GM19467 (cell line): ENCODE data around the gene LRRN2.

Experiments
- ATAC-seq: cut with Tn5 transposase; IDR thresholded peaks from one replicate; pipeline ENCODE4 v1.9.1; 2021; ENCODE audit warnings: mild to moderate bottlenecking, moderate library complexity; ENCODE audit not compliant: unreplicated experiment

LRRN2 gene

DNA sequence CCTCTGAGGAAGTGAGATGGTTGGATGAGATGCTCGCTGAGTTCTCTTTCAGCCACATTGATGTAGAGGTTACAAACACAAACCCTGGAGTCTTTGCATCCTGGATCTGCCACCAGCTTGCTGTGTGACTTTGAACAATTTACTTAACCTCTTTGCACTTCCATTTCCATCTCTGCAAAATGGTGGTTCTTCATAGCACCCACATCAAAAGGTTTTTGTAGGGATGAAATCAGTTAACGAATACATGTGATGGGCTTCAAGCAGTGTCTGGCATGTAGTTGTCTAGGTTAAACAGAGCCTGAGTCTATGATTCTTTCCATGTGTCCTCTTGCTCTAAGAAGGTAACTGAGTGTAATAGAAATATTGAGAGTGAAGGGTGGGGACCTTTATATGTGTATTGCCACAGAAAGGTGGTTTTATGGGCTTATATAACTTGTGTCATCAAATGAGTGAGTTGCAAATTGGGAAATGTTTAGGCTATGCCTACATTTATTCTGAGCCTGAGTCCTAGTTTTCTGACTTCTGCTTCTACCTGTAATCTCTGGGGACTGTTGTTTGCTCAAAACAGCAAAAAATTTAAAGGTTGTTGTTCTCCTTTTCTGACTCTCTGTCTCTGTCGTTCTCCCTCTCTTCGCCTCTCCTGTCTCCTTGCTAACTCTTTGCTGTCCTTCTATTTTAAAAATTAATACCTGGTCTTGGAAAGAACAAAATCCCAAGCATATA, 27.3 kb upstream of the LRRN2 start:
- no peak for ATAC-seq

DNA sequence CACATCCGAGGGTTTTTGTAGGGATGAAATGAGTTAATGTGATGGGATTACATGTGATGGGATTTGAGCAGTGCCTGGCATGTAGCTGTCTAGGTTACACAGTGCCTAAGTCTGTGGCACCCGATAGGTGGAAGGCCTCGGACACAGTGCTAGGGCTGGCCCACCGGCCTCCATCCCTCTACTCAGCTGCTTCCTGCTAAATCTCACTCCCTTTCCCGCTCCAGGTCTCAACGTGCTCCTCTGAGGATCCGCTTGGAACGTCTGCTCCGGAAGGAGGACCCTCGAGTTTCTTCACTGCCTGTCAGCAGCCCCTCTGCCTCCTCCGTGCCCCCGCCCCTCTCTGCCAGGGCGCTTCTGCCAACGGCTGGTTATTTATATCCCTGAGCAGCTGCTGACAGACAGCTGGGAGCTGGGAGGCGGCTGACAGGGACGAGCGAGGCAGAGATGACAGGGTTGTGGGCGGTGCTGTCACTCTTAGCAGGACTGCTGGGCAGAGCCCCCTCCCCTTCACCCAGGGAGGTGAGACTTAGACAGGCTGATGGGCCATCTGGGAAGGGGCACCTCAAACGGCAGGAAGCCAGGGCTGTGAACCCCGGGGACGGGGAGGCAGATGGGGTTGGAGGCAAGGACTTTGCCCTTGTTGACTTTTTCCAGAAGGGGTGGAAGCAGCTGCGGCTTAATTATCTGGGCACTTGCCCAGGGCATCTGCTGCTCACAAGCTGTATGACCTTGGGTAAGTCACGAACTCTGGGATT, 26.6 kb upstream of the LRRN2 start:
- ATAC-seq = no peak

DNA sequence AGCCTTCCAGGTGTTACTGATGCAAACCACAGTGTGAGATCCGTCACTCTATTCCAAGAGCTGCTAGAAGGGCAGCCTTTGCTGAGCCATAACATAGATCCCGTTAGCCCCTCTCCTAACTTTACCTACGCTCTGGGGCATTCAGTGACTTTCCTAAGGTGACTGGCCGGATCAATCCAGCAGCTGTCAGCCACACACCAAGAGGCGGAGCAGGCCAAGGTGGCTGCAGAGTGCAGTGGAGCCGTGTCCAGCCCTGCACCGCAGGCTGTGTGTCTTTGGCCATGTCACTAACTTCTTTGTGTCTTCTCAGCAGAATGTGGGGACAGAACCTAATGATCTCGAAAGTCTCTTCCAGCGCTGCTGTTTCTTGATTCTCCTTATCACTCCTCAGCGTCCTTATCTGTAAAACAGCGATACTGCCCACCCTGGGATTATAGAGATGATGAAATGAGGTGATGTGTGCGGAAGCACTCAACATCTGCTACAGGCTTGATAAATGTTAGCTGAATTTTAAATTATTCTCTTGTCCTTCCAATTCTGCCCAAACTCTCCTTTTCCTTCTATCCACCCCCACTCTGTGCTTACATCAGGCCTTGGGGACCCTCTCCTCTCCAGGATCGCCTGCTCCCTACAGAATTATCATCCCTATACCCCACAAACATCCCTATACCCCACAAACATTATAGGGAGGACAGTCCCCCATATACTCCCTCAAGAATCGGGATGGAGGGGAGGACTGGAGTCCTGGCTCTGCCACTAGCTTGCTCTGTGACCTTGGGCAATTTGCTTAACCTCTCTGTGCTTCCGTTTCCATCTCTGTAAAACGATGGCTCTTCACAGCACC, 25.8 kb upstream of the LRRN2 start:
- no peak for ATAC-seq

DNA sequence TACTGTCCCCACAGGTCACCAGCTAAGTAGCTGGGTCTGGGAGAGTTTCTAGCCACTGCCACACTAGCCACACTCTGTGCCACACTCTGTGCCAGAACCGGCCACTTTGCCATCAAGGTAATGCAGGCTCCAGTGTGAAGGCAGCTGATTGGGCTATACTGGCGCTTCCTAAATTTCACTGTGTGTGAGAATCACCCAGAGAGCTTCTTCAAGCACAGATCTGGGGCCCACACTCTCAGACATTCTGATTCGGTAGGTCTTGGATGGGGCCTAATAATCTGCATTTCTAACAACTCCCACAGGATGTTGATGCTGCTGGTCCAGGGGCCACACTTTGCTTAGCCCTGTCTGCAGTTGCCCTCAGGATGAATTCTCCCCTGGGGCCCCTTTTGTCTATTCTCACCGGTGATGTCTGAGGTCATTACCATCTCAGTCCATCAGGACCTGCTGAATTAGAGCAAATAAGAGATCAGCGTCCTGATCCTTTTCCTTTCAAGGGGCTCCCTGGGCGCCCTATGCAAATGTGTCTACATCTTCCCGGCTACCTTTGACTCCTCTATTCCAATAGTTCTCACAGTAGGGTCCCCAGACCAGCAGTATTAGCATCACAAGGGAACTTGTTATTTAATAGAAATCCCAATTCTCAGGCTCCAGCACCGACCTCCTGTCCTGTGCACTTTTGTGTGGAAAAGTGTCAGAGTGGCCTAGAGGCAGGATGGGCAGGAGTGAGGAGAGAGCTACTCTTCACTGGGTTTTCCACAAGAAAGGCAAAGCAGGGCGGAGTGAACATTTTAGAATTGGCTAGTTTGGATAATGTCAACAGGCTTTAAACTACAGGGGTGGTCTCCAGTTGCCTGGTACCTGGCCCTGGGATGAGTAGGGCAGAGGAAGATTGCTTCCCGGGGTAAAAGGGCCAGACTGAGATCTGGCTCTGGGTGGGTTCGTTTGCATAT, 24.7 kb upstream of the LRRN2 start:
- ATAC-seq = no peak

DNA sequence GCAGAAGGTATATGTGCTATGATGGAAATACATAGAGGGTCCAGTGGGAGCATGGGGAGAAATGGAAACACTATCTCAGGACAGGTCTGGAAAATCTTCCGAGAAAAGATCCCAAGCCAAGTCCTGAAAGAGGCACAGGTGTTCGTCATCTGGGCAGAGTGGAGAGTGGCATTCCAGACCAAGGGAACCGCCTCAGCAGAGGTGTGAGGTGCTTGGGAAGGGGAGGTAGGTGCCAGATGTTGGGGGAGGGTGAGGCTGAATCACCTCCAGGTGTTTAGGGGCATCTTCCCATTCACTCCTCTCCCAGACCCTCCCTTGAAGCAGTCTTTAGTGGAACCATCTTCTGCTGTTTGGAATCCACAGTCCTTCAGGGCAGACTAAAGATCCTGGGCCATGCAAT, 23.5 kb upstream of the LRRN2 start:
- no peak for ATAC-seq

DNA sequence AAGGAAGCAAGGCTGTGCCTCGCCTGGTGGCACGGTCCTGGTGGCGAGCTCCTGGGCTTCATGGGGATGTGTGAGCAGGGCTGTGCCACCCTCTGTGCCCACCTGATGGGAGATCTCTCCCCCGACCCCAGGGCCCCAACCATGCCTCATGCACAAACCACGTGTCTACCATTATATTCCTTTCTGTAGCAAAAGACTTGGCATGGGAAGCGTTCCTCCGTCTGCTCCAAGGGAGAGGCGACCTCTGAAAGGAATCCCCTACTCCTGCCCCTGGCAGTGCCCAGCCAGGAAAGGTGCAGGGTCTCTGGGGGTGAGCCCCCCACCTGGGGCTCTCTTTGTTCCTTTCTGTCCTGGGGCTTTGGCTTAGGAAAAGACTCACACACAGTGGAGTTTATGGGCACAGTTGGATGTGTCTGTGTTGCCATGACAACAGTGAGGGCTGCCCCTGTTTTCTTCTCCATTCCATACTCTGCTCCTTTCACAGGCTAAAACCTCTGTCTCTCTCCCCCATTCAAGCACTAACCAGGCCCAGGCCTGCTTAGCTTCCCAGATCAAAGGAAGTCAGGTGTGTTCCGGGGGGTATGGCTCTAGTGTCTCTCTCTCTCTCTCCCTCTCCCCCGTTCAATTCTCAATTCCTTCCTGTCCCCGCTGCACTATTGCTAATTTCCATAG, 21.4 kb upstream of the LRRN2 start:
- no peak for ATAC-seq

DNA sequence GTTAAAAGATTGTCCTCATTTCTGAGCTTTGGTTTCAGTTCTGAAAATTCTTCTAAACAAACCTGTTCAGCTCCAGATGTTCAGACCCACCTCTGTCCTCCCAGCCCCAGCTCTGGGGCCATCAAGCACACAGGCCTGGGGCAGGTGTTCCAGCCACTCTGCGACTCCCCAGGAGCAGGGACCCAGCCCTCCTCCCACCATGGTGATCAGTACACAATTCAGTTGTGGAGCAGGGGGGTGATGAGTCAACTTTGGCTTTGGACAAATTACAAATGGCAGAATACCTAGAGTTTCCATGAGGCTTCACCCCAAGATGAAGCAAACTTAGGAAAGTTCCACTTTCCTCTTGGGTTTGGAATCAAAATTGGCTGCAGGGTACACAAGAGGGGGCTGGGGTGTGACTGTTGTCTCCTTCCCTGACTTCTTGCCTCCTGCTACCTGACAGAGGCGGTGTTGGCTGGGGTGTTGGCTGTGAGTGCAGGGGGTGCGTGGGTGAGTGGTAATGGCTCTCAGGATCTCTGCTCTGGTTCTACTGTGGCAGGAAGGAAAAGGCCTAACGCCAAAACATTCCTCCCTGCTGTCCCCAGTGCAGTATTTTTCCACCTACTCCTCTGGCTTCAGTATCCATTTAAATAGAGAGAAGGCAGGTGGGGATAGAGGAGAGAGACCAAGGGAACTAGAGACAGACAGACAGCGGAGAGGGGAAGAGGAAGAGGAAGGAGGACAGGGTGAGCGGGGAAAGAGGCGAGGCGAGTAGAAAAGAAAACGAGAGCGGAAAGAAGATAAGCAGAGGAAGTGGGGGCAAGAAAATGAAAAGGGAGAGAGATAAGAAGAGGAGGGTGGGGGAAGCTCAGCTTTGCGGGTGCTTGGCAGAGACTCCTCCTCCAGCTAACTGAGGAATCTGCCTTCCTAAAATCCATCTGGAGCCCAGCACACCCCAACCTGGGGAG, 20.6 kb upstream of the LRRN2 start:
- no peak for ATAC-seq

DNA sequence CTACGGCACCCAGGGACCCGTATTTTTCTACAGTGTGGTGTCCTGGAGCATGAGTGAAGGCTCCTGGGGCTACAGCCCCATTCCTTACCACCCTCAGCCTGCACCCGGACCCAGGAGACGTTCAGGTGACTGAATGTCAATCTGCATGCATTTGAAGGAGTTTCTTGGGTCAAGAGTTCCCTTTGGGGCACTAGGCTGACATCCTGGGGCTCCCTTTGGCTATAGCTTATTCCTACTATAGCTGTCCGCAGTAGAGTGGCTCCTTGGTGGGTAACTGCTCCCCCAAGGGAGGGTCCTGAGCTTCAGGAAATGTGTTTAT, 19.9 kb upstream of the LRRN2 start:
- no peak for ATAC-seq

DNA sequence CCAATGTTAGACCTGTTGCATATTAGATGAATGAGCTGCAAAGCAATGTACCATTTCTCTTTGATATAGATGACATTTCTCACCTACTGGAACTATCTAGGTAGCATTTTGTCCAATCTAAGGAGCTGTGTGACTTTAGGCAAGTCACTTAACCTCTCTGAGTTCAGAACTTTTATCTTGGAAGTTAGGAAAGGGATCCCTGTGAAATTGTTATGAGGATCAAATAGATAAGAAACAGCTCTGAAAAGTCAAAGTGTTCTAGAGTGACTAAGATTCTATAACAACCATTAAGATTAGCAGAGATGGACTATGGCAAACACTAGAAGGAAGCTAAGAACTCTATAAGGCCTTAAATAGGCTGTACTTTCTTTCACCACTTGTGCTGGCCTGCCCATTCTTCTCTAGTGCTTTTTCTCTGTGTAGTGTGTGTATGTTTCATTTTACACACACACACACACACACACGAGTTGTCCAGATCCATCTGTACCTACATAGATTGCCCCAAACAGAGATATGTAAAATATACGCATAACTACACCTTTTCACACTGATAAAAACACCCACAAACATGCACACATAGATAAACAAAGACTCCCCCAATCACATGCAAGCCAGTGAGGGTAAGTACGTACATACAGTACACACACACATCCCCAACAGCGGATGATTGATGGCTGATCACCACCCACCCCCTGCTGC, 19.4 kb upstream of the LRRN2 start:
- no peak for ATAC-seq

DNA sequence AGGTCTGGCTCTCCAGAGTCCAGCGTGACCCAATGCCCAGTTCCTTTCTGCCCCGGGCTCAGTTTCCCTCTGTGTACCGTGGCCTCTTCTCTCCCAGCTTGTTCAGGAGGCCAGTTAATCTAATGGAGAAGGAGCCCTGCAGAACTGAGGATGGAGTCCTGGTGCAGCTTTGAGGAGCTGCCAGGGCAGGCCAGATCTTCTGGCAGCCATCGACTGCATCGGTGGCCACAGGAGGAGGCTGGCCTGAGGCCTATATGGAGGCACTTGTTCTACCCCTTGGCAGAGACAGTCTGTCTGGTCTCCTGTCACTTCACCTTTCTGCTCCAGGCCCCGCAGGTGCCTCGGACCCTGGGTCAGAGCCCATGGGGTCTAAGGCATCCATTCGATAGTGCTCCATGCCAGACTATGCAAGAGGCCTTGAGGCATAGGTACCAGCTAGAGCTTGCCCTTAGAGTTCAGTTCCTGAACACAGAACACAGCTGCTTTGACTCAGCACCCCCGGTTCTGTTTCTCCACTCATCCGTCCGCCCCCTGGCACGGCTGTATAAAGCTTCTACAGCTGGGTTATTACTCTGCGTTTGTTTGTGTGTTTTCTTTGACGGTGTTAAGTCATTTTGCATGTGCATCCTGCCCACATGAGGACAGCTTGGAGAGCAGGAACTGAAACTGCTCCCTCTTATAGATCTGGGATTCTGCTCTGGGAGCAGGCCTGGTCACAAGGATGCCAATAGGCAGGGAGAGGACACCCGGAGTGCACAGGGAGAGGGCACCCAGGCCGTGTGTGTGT, 18.5 kb upstream of the LRRN2 start:
- no peak for ATAC-seq

DNA sequence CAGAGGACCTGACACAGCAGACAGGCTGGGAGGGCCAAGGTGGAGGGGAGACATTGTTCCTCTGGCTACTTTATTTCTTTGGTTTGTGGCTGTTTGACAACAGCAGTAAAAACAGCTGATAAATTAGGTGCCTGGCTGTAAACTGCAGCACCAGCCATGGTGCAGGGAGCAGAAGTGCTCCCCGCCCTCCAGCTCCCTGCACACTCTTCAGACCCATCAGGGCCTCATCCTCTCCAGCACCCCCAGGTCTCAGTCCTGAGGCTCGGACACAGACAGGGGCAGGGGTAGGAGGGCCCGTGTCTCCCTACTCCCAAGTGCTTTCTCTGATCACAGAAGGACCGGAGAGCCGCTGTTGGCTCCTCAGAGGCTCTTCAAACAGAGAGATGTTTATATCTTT, 17.7 kb upstream of the LRRN2 start:
- no peak for ATAC-seq

DNA sequence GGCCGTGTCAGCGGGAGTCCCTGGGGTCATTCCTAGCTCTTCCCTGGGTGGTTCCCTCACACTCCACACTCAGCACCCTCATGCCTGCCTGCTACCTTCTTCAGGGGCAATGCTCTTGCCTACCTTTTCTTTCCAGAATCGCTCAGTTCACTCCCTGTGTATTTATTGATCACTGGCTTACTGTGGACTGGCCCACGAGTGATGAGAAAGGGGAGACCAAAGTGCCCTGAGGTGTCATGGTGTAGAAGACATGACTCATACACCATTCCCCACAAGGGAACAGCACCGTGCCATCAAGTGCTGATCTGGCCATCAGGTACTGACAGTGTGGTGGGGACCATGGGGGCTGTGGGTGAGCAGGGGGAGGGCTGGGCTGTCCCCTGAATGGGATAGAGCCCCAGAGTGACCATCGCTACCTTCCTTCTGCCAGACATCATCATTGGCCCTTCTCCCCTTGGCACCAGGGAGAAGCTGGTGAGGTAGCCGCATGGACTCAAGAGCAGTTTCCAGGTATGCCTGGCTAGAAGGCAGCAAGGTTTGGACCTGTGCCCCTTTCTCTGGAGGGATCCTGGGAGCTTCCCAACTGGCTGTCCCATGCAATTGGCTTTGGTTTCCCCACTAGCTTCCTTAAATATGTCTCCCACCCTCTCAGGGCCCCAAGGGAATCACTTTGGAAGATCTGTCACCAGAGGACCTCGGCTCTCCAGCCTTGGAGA, 17.2 kb upstream of the LRRN2 start:
- ATAC-seq = no peak

DNA sequence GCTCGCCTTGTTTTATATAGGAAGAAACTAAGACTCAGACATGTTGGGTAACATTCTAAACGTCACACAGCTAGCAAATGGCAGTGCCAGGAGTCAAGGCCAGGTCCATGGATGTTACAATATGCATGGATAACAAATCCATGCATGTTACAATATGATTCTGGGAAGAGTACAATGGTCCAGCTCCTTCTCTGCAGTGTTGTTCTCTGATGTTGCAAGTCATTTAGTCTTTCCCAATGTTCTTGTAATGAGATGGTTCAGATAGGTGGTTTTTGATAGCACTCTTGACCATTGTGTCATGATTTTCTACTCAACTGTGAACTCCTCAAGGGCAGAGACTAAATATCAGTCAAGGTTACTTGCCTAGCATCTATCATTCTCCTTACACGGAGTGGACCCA, 15.7 kb upstream of the LRRN2 start:
- no peak for ATAC-seq

DNA sequence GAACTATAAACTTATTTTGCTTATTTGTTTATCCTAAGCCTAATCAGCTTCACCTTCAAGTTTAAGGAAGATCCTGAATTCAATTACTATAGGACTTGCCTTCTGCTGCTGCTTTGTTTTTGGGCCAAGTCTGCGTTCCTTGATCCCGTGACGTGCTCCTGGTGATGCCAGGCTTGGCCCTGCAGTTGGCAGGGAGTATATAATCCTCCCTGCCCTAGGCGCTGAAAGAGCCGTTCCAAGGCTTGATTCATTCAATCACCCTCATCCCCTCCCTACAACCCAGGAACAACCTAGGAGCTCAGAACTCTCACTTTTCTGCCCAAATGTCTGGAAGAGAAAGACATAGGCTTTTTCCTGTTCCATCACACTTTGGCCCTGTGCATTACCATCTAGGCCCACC, 12.4 kb upstream of the LRRN2 start:
- no peak for ATAC-seq

DNA sequence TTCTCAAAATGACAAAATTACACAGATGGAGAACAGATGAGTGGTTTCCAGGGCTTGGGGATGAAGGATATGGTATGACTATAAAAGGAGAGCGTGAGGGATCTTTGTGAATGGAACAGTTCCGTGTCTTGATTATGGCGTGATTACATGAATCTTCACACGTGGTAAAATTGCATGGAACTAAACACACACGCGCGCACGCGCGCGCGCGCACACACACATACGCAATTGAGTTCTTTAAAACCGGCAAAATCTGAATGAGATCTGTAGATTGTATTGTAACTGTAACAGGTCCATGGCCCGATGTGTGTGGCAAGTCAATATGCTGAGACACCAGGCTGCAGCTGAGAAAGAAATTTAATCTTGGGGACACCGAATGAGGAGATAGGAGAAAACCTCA, 11.1 kb upstream of the LRRN2 start:
- no peak for ATAC-seq

DNA sequence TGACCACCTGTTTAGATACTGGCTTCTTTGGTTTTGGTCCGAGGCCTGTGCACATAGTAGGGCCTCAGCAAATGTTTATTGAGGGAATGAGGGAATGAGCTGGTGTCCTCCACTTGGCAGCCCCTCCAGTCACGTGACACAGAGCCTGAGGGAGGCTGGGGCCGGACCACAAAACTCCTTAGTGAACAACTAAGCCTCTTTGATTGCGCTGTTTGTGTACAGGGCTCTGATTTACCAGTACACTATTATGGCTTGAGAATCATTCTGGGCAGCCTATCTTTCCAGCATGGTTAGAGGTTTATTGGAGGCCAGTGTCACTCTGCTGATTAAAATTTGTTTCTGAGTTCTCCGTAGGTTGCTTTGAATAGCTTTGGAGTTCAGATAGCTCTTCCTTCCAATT, 10.2 kb upstream of the LRRN2 start:
- no peak for ATAC-seq

DNA sequence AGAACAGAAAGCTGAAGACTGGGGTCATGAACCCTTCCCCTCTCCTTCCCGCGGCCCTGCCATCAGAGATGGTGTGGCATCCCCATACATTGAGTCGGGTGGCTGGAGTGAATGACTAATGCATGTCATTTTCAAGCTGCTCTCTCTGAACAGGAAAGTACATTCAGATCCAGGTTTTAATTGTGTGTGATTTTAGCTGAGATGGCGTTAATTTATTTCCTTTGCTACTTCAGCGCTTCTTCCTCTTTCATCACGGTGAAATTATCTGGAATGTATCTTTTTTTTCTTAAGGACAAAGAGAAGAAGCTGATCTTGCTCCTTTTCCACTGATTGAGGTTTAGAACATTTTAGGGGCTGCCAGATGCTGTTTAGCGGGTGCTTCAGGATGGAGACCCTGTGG, 8.6 kb upstream of the LRRN2 start:
- no peak for ATAC-seq
